ENCODE results near the gene ACSM3.
"Not testable (repeated sequence)": the region's sequence is repeated elsewhere in the genome, so short reads cannot be mapped to it uniquely, and the experiment has no call there.

ACSM3 gene, protein sequence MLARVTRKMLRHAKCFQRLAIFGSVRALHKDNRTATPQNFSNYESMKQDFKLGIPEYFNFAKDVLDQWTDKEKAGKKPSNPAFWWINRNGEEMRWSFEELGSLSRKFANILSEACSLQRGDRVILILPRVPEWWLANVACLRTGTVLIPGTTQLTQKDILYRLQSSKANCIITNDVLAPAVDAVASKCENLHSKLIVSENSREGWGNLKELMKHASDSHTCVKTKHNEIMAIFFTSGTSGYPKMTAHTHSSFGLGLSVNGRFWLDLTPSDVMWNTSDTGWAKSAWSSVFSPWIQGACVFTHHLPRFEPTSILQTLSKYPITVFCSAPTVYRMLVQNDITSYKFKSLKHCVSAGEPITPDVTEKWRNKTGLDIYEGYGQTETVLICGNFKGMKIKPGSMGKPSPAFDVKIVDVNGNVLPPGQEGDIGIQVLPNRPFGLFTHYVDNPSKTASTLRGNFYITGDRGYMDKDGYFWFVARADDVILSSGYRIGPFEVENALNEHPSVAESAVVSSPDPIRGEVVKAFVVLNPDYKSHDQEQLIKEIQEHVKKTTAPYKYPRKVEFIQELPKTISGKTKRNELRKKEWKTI

DNA sequence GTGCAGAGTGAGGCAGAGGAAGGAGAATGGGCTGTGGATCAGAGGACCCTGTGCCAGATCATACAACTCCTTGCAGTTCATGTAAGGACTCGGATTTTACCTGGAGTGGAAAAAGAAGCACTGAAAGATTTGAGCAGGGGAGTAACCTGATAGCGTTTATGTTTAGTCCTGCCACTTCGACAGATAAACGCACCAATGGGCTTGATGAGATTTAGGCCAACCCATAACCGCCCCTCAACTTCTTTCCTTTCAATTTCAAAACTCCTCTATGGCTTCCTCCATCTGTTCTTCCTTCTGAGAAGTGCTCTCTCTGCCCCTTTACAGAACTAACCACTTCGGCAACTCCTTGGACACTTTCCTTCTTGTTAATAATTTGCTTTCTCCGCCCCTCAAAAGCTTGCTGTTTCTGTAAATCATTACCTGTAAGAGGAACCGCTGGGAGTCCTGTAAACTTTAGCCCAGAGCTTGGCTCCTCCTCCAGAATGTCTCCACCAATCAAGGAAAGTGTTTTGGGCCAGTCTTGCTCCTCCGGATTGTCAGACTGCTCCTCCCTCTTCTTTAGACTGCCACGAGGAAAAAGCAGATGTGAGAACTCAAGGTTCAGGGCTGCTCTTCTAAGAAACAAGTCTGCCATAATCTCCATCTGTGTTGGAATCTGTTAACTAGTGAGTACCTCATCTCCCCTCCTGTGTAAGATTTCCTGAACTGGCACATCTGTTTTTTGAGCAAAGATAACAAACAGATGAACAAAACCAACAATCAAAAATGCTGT is at the start of gene ACSM3:
TSS of gene ACSM3 (plus strand) at position 554 of the 772 bp plus-strand sequence. CDS start 6,021 bp downstream, outside the sequence.
- peak in 18 of 42 donors; percentile 5 to 47 (median 24) for DNase-seq
- intact Hi-C loops (cut with DNase I) = no loop called here

DNA sequence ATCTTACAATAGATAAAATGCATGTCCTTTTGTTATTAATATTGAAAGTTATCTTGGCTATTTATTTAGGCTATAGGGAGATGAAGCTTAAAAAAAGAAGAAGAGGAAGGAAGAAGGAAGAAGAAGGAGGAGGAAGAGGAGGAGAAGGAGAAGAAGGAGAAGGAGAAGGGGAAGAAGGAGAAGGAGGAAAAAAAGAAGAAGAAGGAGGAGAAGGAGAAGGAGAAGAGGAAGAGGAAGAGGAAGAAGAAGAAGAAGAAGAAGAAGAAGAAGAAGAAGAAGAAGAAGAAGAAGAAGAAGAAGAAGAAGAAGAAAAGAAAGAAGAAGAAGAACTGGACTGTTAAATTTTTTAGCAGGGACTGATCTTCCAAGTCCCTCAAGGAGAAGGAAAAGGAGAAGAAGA is 46.1 kb upstream of the ACSM3 start:
- intact Hi-C loops (cut with DNase I); DNase-seq: not testable (repeated sequence)

DNA sequence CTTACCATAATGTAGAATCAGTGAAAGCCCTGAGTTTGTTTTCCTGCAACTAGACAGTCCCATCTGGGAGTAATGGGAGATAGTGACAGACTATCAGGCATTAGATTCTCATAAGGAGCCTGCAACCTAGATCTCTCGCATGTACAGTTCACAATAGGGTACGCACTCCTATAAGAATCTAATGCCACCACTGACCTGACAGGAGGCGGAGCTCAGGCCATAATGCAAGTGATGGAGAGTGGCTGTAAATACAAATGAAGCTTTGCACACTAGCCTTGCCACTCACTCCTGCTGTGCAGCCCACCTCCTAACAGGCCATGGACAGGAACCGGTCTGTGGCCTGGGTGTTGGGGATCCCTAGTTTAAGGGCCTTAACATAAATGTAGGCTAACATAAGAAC is 43.6 kb upstream of the ACSM3 start:
- no peak for DNase-seq
- intact Hi-C loops (cut with DNase I) = no loop called here

DNA sequence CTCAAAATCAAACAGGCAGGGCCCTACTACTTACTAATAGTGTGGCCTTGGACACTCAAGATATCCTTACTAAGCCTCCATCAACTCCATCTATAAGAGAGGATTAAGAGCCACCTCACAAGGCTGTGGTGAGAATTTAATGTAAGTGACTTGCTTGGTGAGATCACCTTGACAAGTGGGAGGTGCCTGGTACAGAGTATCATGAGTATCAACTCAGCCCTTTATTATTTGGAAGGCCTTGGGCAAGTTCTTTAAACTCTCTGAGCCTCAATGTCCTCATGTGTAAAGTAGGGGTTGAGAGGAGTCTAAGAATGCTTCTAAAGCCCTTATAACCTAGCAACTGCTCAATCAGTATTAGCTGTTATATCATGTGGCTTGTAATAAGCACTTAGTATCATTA is 37.2 kb upstream of the ACSM3 start:
- intact Hi-C loops (cut with DNase I) = no loop called here
- DNase-seq = no peak

DNA sequence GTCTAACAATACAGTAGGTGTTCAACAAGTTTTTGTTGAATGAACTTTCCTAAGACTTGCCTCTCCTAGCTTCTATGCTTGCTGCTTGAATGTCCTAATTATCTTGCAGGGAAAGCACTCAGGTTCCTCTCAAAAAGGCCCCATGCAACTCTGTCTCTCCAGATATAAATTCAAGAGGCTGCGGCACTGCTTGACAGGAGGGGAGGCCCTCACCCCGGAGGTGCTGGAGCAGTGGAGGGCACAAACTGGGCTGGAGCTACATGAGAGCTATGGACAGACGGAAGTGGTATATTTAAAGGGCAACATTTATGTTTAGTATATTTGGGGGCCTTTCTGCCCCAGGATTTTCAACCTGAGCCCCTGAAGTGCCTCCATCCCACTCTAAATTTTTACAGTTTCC is 36.6 kb upstream of the ACSM3 start:
- intact Hi-C loops (cut with DNase I) = no loop called here
- no peak for DNase-seq

DNA sequence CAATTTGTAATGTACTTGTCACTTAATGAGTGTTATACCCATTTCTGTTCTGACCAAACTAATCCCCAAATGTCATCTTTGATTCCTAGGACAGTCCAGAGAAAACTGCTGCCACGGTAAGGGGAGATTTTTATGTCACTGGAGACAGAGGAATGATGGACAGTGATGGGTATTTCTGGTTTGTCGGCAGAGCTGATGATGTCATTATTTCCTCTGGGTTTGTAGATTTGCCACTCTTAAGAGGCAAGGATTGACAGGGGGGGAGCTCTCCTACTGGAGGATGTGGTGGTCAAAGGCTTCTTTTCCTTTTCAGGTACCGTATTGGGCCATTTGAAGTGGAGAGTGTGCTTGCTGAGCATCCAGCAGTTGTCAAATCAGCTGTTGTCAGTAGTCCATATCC is 34.7 kb upstream of the ACSM3 start:
- DNase-seq = no peak
- intact Hi-C loops (cut with DNase I) = no loop called here

DNA sequence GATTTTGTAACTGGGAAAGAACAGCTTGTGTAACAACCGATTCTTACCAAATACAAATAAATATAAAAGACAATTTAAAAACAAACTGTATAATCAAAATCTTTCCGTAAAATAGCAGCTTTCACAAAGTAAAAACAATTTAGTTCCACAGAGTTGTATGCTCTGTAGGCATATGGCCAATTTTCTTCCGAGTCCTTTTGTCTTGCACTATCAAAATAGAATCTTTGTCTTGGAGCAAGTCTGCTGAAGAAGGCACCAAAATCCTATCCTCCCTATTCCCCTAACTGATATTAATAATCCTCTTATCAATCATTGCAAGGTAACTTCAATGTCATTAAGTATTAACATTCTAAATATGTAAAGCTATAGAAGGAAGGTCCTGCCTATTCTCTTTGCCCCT is 29.8 kb upstream of the ACSM3 start:
- no peak for DNase-seq
- intact Hi-C loops (cut with DNase I) = no loop called here

DNA sequence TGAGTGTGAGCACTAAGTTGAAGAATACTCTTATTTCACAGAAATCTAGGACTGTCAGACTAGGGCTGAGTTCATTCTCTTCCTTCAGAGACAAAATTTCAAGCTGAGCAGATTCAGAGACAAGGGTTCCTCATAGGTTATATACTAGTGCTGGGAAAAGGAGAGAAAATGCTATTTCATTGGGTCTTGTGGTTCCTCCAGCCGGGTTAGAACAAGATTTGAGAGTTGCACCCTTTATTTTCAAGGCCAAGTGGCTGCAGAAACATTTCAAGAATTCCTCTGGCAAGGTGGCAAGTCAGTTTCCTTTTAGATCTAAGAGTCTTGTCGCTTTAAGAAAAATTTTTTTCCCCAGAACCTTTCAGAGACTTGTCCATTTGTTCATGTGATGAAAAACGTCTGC is 29.0 kb upstream of the ACSM3 start:
- no peak for DNase-seq
- intact Hi-C loops (cut with DNase I) = no loop called here

DNA sequence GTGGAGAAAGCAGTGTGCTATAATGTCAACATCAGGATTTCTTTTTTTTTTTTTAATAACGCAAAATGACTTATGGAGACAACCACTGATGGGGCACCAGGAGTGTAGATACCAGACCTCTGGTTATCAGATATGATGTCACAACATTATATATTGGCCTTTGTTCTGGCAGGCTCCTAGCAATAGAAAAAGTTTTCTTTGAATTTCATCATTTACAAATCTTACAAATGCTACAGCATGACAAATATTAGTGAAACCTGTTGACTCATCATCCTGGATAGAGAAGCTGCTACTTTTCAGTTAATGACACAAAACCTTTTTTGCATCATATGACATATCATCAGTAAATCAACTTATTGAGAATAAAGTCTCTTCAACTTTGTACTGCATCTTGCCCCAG is 28.3 kb upstream of the ACSM3 start:
- no peak for DNase-seq
- intact Hi-C loops (cut with DNase I) = no loop called here

DNA sequence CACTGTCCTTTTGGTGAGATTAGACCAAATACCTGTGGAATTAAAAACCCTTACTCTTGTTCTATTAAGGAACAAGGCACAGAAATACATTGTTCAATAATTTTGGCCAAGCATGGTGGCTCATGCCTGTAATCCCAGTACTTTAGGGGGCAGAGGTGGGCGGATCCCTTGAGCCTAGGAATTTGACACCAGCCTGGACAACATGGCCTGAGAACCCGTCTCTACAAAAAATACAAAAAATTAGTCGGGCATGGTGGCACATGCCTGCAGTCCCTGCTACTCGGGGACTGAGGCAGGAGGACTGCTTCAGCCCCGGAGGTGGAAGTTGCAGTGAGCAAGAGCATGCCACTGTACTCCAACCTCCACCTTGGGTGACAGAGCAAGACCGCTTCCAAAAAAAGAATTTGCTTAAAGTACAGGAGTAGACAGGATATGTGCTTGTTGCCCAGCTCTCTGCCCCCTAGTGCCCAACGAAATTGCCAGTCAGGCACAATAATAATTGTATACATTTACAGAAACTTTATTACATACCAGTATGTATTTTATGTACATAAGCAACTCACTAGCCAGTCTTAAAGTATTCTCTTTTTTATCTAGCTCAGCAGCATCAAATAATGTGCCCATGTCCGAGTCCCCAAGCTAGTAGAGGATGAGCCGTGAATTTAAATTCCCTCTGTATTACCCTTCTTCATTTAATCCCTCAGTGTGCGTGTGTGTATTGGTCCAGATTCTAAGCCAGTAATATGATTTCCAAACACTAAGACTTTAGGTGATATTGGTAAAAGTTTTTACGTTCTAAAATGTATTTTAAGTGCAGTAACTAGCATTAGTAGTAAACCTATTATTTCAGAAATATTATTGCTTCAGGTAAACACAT is 23.6 kb upstream of the ACSM3 start:
- peak in 2 of 42 donors; percentile 4 to 9 for DNase-seq

DNA sequence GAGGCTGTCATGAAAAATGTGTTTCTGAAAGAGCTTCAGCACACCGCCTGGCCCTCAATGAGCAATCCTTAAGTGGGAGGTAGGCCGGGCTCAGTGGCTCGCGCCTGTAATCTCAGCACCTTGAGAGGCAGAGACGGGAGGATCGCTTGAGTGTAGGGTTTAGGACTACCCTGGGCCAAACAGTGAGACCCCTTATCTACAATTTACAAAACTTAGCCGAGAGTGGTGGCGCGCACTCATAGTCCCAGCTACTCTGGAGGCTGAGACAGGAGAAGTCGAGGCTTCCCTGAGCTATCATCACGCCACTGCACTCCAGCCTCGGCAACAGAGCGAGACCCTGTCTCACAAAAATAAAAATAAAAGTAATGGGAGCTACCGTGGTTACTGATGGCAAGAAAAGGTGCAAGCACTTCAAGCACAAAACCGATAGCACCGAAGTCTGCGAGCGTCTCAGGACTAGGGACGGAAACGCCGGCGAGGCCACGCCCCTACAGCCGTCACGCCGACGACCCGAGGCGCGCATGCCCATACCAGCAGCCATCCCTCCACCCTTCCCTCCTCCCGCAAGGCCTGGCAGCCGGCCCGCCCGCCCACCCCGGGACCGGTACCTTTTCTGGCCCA is 22.8 kb upstream of the ACSM3 start:
- intact Hi-C loops (cut with DNase I) = no loop called here
- peak; percentile 81 to 96 (median 92) for DNase-seq

More for the DNA sequence above, 23.6 kb upstream of the ACSM3 start:
- intact Hi-C loops (cut with DNase I) = no loop called here

DNA sequence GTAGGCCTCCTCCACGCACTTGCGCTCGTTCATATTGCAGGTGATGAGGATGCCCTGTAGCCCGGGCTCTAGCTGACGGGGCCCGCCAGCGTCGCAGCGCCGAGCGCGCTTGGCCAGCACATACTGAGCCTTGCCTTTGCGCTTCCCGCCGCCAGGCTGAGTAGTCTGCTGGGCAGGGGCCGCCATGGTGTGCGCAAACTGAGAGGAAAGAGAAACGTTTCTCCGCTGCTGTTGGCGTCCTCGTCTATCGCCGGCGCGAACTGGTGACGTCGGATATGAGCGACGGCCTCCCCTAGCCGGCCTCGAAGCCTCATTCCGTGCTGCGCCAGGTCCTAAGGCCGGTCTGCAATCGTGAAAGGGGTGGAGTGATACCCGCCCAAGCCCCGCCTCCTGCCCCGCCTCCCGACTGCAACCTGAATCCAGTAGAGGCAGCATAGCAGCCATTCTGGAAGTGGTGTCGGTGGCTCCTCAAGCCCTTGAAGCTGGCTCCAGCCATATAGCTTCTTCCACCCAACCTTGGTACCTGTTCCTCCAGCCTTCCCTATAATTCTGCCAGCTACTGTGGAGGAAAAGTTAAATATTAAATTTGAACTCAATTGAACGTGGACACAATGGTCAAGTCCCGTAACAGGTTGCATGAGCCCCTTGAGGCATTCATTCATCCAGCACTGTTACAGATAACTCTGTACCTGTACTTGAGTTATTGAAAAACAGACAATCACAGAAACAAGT is 22.1 kb upstream of the ACSM3 start, which contains the start of gene THUMPD1:
TSS of gene THUMPD1 (minus strand) at position 265 of the 732 bp plus-strand sequence. CDS start at position 186, 79 bp downstream.
- peak; percentile 90 to 99 (median 96) for DNase-seq
- intact Hi-C loops (cut with DNase I) = no loop called here

DNA sequence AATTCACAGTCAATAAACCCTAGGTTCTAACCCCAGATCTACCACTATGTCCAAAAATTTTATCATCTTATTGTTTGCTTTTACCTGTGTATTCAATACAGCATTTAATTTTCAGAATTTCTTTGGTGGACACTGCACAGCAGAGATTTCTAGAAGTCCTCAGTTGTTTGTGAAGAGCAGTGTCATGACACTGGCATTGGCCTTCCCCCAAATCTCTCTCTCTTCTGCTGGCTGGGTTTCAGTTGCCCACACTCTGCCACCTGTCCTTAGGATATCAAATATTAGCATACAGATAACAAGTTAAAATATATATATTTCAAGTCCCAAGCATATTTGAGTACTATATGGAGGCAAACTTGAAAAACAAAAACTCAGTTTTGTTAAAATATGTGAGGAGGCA is 20.2 kb upstream of the ACSM3 start:
- DNase-seq = no peak
- intact Hi-C loops (cut with DNase I) = no loop called here

DNA sequence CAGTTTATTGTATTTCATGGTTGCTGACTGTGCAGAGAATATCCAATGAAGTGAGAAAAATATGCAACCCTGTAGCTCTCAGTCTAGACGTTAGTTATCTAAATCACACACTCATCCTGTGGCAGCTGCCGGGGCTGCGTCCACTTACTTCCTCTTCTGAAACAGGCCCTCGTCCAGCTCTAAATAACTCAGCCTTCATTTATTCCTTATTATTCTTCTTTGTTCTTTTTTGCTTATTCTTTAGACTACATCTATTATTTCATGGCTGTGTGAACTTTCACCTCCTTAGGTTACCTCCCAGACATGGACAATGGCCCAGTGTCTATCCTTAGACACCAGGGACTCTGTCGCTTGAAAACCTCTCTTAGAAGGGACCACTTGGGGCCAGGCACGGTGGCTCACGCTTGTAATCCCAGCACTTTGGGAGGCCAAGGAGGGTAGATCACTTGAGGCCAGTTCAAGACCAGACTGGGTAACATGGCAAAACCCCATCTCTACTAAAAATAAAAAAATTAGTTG is 18.8 kb upstream of the ACSM3 start:
- intact Hi-C loops (cut with DNase I) = no loop called here
- peak in 2 of 42 donors; percentile 3 to 38 for DNase-seq

DNA sequence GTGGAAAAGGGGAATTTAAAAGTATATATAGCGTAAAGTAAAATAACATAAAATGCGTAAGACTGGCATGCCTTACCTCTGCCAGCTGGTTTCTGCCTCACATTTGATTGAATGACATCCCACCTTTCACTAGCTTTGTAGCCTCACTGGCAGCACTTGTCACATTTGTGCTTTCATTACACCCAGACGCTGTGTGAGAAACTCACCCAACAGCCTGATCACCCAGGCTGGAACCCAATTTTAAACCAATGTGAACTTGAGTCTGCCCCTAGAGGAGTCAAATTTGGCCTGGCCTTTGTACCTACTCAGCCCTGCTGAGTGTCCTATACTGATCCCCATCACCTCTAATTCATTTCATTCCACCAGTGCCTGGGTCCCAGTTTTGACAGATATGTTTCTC is 17.4 kb upstream of the ACSM3 start:
- intact Hi-C loops (cut with DNase I) = no loop called here
- DNase-seq = no peak

DNA sequence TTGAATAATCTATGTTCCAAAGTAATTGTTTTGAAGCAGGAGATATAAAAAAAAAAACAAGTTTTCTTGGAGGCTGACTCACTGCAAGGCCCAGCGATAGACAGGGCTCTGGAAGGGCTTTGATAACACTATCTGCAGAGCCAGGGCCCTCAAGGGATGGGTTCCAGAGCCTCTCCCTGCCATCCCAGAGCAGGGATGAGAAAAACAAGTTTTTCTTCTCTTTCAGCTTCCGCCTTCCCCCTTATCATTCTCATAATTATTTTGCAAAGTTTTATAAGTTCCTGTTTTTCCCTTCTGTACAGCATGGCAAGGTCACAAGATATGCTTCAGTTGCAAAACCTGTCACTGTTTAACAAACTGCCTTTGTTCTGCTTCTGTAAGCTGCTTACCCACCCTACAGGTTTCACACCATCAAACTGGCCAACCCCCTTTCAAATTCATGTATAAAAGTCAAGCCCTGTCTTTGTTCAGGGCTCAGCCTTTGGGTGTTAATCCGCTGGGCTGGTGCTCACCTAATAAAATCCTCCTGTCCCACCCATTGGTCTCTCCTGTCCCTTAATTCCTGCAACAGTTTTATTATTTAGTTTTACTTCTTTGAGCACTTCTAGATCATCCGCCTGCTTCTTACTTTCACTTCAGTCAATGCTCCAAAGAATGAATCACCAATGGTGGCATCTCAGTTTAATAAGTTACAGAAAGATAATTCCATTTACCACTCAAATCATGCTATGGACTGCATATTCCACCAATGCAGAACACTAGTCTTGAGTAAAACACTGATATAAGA is 16.6 kb upstream of the ACSM3 start:
- intact Hi-C loops (cut with DNase I) = no loop called here

DNA sequence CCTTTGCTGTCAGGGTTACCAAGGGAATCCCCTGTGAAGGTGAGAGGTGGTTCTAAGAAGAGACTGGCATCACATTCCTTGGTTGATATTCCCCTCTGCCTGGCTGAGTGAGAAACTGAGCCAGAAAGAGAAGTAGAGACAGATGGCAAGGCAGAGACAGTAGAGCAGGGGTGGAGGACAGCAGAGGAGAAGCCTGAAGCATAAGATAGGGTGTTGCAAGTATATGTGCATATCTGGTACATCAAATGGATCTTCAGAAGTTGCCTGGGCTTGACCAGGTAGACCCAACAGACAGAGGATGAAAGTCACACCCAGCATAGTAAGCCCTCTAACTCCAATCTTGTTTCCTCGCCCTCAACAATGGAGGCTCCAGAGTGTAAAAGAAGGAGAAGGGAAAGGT is 14.3 kb upstream of the ACSM3 start:
- intact Hi-C loops (cut with DNase I) = no loop called here
- no peak for DNase-seq

More for the DNA sequence above, 16.6 kb upstream of the ACSM3 start:
- DNase-seq = no peak
